ENCODE measurements around the gene USP6NL.

The USP6NL gene

DNA sequence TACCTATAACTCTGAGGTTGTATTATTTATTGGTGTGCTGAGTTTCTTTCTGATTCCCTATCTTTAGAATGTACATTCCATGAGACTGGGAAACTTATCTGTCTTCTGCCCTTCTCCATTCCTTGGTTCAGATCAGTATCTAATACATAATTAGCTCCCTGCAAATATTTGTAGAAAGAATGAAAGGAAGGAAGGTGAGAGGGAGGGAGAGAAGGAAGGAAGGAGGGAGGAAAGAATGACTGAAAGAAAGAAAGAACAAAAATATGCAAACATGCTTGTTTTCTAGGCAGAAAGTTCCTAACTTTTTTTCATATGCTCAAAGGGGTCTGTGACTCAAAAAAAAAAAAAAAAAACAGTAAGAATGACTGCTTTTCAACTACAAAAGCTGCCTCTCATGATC lies 3.9 kb upstream of the USP6NL start:
- no peak for DNase-seq

DNA sequence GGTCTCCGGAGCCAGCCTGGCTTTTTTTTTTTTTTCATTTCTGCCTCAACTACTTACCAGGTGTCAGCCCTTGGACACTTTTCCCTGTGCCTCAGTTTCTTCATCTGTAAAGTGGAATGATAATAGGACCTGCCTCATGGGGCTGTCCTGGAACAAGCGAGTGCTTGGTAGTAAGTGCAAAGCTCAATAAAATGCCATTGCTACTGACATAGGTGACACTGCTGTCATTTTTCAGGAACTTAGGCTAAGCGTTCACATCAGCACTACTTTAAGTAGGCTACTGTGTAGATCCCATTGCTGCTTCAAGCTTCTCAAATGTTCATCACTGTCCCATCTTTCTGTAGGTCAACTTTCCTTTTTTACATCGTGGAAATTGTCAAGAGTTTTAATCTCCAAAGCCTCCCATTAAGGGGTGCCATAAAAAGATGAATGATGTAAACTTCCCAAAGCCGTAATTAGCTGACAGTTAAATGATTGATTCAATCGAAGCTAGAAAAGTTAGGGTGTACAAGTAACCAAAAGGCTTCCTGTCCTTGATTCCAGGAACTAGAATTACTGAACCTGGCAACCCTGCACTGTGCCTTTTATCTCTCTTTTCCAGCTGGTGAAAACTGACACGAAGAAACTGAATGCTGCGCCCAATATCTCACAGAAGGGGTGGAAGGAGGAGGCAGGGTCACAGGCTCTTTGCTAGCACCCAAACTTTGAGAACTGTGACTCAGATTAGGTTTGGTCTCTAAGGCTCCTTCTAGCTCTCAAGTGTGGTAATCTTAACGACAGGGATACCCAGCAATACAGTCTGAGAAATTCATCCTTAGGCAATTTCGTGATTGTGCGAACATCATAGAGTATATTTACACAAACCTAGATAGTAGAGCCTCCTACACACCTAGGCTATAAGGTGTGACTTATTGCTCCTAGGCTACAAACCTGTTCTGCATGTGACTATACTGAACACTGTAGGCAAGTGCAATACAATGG lies 861 bp upstream of the USP6NL start:
- DNase-seq, result peak; percentile 43

DNA sequence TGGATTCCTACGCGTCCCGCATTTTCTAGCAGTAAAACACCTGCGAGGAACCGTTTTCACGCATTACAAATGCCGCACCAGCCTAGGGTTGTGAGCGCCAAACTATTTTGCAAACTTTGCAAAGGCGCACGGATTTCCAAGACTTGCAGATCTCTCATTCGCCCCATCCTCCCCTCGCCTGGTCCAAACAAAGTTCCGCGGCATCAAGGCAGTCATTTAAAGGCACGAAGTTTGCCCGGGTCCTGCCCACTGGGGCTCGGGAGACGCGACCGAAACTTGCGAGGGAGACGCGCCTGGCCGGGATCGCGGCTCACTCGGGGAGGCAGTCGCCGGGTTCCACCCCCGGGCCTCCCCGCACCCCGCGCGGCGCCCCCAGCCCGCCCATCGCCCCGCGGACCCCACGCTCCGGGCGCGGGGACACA lies 613 bp downstream of the USP6NL start:
- DNase-seq, result peak; percentile 27

DNA sequence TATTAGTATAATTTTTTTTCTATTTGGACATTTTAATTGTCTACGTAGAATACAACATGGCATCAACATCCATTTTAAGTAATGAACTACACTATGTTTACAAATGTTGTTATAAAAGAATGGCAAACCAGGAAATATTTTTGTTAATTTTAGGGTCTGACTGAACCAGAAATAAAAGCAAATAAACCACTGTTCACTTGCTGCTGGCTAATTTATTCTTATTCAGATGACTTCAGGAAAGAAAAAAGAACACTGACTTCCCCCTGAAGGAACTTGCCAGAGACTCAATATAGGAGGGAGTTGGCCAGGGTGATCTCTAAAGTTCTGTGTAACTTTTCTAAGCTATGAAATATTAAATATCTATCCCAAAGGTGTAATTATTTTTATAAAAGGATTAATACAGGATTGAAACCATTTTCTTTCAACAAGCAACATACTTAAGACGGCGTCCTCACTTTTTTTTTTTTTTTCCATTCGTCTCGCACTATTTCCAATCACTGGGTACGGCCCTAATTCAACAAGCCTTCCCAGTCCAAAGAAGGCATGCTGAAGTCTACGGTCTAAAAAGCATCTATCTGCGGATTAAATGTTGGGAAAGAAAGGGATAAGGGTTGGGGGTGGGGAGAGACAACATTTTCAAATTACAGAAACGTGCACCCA lies 1.2 kb downstream of the USP6NL start:
- no peak for DNase-seq

DNA sequence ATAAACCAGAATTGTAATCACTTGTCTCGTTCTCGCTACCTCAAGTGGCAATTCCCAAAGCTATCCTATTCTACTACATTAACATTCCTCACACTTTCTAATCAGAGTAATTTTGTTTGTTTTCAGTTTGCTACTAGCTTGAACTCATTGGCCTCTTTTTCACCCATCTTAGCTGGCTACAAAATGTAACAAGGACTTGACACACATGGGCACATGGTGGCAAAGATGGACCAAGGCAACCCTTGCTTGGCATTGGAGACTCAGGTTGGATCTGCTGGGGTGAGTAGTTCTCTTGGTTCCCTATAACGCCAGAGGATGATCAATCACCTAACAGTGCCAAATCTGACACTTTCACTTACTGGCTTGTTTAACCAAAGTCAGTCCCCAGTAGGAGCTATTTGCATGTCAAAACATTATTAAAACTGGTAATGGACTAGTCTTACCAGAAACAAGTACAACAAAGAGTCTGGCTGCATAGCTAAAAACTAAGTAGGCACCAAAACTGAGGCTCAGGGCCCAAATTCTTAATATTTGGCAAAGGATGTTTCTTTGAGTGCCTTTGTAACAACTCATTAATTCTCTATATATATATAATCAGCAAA lies 1.9 kb downstream of the USP6NL start:
- no peak for DNase-seq

DNA sequence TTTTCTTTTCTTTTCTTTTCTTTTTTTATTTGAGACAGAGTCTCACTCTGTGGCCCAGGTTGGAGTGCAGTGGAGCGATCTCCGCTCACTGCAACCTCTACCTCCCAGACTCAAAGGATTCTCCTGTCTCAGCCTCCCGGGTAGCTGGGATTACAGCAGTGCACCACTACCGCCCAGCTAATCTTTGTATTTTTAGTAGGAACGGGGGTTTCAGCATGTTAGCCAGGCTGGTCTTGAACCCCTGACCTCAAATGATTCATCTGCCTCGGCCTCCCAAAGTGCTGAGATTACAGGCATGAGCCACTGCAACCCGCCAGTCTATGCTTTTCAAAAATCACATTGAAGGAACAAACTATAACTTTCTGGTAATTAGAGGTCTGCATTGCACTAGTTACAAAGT lies 2.4 kb downstream of the USP6NL start:
- no peak for DNase-seq

DNA sequence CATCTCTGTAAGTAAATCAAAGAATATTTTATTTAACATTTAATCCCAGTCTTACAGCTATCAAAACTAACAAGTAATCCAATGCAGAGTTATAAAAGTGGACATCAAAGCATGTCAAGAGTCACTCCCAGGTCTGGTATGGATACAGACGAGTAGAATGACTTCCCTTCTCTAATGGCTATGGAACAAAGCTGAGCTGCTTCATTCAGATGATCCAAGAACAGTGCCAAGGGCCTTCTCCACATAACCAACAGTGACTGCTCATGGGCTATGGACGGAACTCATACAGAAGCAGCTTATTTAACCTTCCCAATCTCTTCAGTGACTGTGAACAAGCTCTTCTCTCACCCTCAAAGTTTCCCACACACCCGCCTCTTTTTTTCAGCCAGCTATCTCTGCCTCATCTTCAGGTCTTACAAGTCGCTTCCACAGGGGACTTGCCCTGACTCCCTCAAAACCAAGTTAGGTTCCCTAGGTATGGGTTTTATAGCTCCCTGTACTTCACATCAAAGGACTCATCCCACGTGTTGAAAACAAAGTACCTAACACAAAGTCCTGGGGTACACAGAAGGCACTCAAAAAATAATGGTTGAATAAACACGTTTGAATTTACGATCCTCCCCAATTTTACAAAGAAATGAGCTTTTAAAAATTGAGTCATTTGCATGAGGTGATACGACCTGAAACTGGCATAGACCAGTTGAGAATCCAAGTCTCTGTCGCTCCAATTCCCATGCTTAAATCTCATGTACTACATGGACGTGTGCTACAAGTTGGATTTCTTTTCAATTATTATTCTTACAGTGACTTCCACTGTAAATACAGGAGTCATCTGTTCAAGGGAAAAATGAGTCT lies 3.1 kb downstream of the USP6NL start:
- no peak for DNase-seq

DNA sequence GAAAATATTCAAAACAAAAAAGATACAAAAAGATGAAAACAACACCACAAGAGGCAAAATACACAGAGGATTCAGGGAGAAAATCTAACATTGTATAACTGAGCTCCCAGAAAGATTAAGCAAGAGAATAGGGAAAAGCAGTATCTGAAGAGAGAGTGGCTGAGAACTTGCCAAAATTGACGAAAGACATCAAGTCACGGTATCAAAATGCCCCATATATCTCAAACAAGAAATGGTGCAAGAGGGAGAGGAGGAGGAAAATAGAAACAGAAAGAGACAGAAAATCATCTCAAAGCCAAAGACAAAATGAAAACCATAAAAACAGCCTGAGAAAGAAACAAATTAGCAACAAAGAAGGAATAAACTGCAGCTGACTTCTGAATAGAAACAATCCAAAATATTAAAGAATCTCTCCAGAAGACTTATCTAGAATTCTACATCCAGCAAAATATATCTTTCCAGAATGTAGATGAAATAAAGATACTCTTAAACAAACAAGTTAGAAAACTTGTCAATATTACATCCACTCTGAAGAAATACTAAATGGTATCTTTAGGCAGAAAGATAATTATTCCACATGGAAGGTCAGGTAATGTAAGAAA lies 5.5 kb downstream of the USP6NL start:
- no peak for DNase-seq

DNA sequence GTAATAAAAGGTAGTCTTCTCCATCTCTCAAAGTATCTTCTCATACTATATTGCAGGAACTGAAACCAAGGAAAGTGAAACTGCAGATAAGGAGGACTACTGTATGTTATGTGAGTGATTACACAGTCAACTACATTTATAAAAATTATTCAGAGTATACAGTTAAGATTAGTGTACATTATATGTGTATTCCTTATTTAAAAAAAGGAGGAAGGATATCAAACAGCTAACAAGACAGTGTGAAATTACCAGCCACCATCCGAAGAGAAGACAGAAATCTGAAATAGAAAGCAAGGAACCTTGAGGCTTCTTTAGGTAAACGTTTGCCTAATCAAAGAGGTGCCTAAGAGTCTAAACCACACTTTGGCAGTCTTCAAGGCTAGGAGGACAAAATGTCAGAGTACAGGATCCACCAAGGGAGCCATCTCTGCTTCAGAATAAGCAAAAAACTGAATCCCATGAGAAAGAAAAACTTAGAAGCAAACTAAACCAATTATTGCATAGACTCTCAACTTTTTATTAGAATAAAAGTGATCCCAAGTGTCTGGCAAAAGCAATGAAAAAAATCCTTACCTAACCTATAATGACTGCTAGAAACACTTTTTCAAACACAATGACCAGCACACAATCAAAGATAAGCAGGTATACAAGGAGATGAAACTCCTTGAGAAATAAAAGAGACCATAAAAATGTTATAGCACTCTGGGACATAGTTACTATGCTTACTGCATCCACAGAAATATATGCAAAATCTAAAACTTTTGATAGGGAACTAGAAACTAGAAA lies 6.4 kb downstream of the USP6NL start:
- no peak for DNase-seq

DNA sequence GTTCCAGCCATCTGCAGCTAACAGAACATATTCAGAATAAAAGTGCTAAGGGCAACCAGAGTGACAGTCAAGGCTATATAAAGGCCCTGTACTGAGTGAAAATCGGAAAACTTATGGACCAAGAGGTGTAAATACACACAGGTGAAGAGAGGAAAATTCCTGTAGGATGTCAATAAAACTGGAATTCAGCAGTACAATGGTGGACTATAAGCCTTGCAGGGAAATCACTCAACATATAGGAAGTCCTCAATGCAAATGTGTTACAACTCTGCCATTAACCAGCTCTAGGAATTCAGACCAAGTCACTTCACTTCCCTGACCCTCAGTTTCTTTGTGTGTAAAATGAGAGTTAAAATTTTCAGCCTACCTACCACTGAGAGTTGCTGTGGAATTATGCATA lies 7.7 kb downstream of the USP6NL start:
- no peak for DNase-seq

DNA sequence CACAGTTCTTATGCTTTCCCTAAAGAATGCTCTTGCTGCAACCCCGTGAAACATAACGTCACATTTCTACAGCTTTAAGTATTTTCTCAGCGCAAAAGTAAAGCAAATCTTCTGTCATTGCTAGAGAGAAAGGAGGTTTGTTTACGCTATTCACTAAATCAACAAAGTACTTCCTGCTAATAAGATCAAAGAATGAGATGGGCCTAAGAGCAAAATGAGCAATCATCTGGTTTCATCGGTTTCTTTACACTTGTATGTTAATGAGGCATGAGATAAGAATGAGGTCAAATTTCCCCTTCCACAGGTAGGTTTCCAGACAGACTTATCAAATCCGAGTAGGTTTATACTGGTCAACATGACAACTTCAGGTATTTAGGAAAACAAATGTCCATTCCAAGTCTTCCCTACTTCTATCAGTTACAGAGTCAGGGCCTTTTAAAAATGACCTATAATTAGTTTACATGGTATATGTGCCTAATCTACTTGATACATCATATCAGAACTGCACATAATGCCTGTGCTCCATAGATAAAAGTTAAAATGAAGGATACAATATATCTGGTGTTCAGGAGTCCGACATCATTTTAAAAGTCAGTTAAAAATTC lies 8.4 kb downstream of the USP6NL start:
- DNase-seq, result peak; percentile 65

DNA sequence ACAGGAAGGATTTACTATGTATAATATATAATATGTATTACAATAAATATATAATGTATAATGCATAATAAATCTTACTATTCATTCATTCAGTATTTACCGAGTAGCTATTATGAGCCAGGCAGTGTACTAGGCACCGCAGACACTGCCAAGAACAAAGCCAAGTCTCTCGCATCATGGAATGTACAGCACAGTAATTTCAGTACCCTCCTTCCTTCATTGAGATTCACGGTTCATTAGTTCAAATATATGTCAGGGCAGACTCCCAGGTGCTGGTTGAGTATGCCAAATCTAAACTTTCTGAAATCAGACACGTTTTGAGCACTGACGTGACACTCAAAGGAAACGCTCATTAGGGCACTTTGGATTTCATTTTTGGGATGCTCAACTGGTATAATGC lies 9.1 kb downstream of the USP6NL start:
- peak; percentile 3 for DNase-seq

DNA sequence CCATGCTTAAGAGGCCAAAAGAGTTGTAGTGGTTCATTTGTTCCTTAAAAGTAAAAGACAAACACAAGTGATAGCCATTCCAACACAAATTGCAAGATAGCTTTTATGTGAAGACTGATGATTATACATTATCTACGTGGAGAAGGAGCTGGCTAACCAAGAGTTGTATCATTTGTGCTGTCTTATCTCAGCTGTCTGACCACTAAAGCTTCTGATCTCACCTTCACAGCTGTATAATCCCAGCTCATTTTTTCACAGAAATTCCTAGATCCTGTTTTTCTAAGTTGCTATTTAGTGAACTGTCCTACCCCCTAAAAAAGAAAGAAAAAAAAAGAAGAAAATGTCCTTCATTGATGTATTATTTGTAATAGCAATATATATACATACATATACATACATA lies 9.8 kb downstream of the USP6NL start:
- no peak for DNase-seq

DNA sequence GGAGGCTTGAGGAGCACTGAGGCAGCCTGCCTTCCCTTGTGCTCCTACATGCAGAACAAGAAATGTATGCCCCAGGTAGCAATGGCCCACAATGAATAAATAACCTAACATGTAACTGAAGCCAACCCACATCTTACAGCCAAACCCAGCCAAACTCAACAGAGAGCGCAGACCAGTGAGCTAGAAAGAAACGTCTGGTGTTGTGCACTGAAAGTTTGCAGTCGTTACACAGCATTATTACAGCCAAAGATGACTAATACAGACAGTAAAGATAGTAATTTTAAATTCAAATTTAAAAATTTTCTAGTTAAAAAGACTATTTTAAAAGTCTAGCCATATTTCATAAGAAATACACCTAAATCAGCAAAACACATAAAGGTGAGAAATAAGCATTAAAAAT lies 11.2 kb downstream of the USP6NL start:
- DNase-seq, result no peak

DNA sequence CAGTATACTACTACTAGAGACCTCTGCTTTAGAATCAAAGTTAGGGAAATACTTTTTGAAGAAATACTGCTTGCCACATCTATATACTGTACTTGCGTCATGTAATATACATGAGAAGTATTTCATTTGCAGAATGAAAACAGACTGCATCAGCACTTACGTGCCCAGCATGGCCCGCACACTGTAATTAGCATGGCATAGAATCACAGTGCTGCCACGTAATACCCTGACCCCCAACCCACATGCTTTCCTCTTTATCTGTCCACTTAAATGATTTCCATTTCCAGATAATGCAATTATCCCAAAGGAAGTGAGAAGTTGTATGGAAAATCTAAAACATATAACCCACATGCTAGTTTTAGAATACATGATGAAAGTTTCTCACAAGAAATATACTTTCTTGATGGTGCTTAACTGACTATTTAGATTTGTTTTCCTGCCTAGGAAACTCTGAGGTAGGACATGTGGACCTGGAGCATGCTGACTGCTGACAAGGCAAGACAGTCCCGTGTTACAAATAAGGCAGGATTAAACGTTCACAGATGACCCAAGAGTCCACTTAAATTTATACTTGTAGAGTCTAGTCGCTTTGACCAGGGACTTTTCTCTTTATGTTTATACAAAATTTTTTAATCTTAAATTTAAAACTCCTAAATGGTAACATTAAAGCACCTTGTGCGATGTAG lies 12.6 kb downstream of the USP6NL start:
- DNase-seq, result peak; percentile 55

DNA sequence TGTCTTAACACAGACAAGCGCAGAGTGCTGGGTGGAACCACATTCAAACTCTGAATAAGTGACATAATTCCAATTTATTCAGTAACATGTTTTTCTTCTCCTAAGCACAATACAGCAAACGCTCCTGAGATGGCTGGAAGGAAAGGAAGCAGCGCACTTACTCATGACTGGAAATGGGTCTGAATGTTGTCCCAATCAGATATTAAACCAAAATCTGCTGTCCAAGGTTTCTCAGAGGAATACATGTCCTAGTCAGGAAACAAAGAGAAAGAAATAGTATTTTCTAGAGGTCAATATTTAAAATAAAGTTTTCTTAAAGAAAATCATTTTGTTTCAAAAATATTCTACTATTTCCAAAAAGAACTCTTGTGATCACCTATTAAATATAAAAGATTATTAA lies 14.0 kb downstream of the USP6NL start:
- no peak for DNase-seq

DNA sequence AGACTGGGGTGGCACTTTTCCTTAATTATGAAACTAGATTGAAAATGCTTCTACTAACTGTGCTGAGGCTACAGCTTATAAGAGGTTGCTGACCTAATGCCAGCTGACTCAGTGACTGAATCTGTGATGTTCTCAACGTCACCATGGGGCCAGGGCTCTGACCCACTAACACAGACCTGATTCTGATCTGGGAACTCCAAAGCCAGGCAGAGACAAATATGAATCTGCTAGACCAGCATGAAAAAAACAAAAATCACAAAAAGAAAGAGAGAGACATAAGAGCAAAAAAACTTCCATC lies 16.1 kb downstream of the USP6NL start:
- DNase-seq, result no peak

DNA sequence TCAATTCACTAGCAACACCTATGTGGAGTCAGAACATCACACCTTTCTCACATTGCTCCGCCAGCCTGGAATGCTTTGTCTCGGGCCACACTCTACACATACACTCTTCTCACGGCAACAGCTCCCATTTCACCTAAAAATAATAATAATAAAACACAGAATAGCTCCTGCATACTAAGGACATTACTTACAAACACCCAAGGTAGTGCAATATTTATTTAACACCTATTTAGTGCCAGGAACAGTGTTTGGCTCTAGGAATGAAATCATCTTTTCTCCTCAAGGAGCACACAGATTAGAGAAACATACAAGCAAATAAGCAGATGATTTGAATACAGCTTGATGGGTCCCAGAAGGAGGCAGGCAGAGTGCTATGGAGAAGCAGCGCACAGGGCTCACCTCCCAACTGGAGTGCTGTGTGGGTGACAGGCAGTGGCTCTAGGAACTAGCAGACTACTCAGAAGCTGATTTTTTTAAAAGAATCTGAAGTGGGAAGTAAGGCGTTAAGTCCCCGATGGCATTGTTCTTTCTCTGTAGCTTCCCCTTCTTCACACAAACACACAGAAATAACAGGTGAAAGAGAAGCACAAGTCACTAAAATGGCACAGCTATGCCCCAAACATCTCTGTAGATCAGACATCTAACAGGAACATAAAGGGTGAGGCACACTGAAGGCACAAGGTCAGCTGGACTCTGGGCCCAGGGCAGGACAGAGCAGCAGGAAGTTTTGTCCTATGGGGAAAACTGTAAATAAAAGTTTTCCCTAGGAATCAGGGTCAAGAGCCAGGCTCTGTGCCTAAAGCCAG lies 16.7 kb downstream of the USP6NL start:
- no peak for DNase-seq

DNA sequence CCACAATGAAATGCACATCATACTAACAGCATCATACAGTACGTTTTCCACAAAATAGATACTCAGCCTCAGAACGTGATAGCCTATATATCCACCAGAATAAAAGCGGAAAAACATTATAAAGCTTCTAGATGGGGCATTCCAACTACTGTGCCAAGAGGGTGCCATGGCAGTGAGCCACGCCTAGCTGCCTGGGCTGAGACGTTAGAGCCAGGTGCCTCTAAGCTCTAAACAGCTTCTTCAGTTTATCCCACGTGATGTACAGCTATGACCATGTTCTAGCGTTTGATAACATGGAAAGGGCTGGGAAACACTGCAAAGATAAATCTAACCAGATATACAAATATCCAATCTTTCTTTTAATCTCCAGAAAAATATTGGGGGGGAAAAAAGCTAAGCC lies 17.8 kb downstream of the USP6NL start:
- DNase-seq, result no peak

DNA sequence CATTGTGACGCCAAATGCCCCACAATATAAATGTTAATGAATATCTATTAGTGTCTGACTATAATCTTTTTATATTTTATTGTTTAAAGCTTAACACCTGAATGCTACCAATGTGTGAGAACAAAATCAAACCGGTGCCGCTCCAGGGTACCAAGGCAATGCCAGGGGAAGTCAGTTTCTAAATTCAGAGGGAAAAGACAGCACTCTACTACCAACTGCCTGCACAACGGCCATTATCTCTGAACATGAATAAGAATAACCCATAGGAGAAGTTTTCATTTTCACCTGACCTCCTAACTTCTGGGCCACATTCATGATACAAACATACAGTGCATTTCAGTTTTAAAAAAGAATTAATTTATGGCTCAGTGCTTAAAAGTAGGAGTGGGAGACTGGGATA lies 21.7 kb downstream of the USP6NL start:
- DNase-seq, result no peak
